Liver (tissue), 9 donors: ENCODE data around the gene MTCH1. TPM values are rescaled to one million over a fixed set of nuclear protein-coding genes. Genes with fewer than 3 reads are reported as not detected.
A peak's percentile ranks its signal among the peaks of the same experiment; 100 is the strongest.

Experiments
- DNase-seq: peaks from one replicate; pipeline ENCODE4 v3.0.0-alpha.2; 2017; ENCODE audit warnings: low spot score
- H3K27ac ChIP-seq, 2 donors: one replicate each; pipeline ENCODE4 v1.7.0; 2013; ENCODE audit warnings: inconsistent platforms in 2 of 2, low read length in 2 of 2, control low read depth in 1 of 2, low read depth in 1 of 2, mild to moderate bottlenecking in 1 of 2
- H3K27me3 ChIP-seq, 4 donors: one replicate each; pipeline versions ENCODE4 v1.6.1 to v1.7.0; 2013; ENCODE audit warnings: low read length in 3 of 4, inconsistent platforms in 1 of 4, mild to moderate bottlenecking in 1 of 4, moderate library complexity in 1 of 4; ENCODE audit not compliant: control insufficient read depth in 4 of 4, insufficient read depth in 4 of 4
- H3K36me3 ChIP-seq, 4 donors: one replicate each; pipeline versions ENCODE4 v1.6.1 to v1.7.0; 2013; ENCODE audit warnings: low read length in 3 of 4, mild to moderate bottlenecking in 3 of 4, low read depth in 1 of 4, moderate library complexity in 1 of 4; ENCODE audit not compliant: control insufficient read depth in 4 of 4, insufficient read depth in 3 of 4
- H3K4me1 ChIP-seq, 4 donors: one replicate each; pipeline versions ENCODE4 v1.6.1 to v1.7.0; 2013; ENCODE audit warnings: low read length in 3 of 4, mild to moderate bottlenecking in 3 of 4, moderate library complexity in 1 of 4; ENCODE audit not compliant: control insufficient read depth in 4 of 4, insufficient read depth in 4 of 4
- H3K4me3 ChIP-seq, 3 donors: one replicate each; pipeline versions ENCODE4 v1.6.1 to v1.7.0; 2013; ENCODE audit warnings: low read length in 3 of 3, control low read depth in 1 of 3, low read depth in 1 of 3, mild to moderate bottlenecking in 1 of 3
- H3K9ac ChIP-seq, 2 donors: one replicate each; pipeline ENCODE4 v1.7.0; 2013; ENCODE audit warnings: low read length in 2 of 2, mild to moderate bottlenecking in 2 of 2, moderate library complexity in 2 of 2, control low read depth in 1 of 2, low read depth in 1 of 2
- H3K9me3 ChIP-seq, 4 donors: one replicate each; pipeline versions ENCODE4 v1.6.1 to v1.7.0; 2013; ENCODE audit warnings: low read length in 3 of 4; ENCODE audit not compliant: control insufficient read depth in 4 of 4
- EGR1 ChIP-seq, 2 donors: IDR thresholded peaks; 2 replicates each; pipeline ENCODE4 v1.6.1; 2016 to 2018; ENCODE audit warnings: antibody characterized with exemption in 2 of 2, low read depth in 2 of 2
- FOXA1 ChIP-seq: IDR thresholded peaks from 2 replicates; pipeline ENCODE4 v1.6.1; 2016; ENCODE audit warnings: antibody characterized with exemption
- FOXA2 ChIP-seq: IDR thresholded peaks from 2 replicates; pipeline ENCODE4 v1.6.1; 2016; ENCODE audit warnings: antibody characterized with exemption
- GABPA ChIP-seq, 2 donors: IDR thresholded peaks in 1 of 2; conservative IDR thresholded peaks in 1 of 2; 2 replicates each; pipeline ENCODE4 v1.6.1; 2016; ENCODE audit warnings: antibody characterized with exemption in 2 of 2, mild to moderate bottlenecking in 1 of 2, moderate library complexity in 1 of 2
- HNF4A ChIP-seq, 2 donors: conservative IDR thresholded peaks; 2 replicates each; pipeline ENCODE4 v1.6.1; 2016; ENCODE audit warnings: antibody characterized with exemption in 2 of 2, mild to moderate bottlenecking in 2 of 2
- HNF4G ChIP-seq: IDR thresholded peaks from 2 replicates; pipeline ENCODE4 v1.6.1; 2016; ENCODE audit warnings: antibody characterized with exemption
- JUND ChIP-seq, 2 donors: IDR thresholded peaks; 2 replicates each; pipeline ENCODE4 v1.6.1; 2016; ENCODE audit warnings: antibody characterized with exemption in 2 of 2
- MAX ChIP-seq: IDR thresholded peaks from 2 replicates; pipeline ENCODE4 v1.6.1; 2016; ENCODE audit warnings: antibody characterized with exemption
- NR2F2 ChIP-seq: IDR thresholded peaks from 2 replicates; pipeline ENCODE4 v1.6.1; 2016; ENCODE audit warnings: antibody characterized with exemption
- RAD21 ChIP-seq, 2 donors: IDR thresholded peaks; 2 replicates each; pipeline ENCODE4 v1.6.1; 2016; ENCODE audit warnings: antibody characterized with exemption in 2 of 2, mild to moderate bottlenecking in 2 of 2
- RXRA ChIP-seq, 2 donors: IDR thresholded peaks; 2 replicates each; pipeline ENCODE4 v1.6.1; 2017 to 2018; ENCODE audit warnings: antibody characterized with exemption in 2 of 2, mild to moderate bottlenecking in 1 of 2
- SP1 ChIP-seq: IDR thresholded peaks from 2 replicates; pipeline ENCODE4 v1.6.1; 2018; ENCODE audit warnings: antibody characterized with exemption, mild to moderate bottlenecking
- TAF1 ChIP-seq: conservative IDR thresholded peaks from 2 replicates; pipeline ENCODE4 v1.6.1; 2016; ENCODE audit warnings: antibody characterized with exemption, mild to moderate bottlenecking
- YY1 ChIP-seq: IDR thresholded peaks from 2 replicates; pipeline ENCODE4 v1.6.1; 2016; ENCODE audit warnings: antibody characterized with exemption, mild to moderate bottlenecking
- WGBS: extraction: QIAGEN DNeasy Blood & Tissue Kit; methylation state at CpG from one replicate; pipeline ENCODE4 v1.1.7; 2013; 5-methylcytosine and 5-hydroxymethylcytosine counted together
- polyA plus RNA-seq, 2 donors: library from polyadenylated mRNA; stranded (reverse) in 1 of 2; unstranded in 1 of 2; fragments of 200-250 nt in 1 of 2; fragments of >200 nt in 1 of 2; fragmentation: Nextera tagmentation in 1 of 2; extraction: Ambion mirVana in 1 of 2; gene quantifications; one replicate each; pipeline versions ENCODE4 v1.2.1 to v1.2.3, GENCODE V29; 2013 to 2015
- total RNA-seq, 2 donors: library from RNA; depleted of rRNA; stranded (reverse); fragments of >200 nt; gene quantifications; one replicate each; pipeline ENCODE4 v1.2.3, GENCODE V29; 2014
- TF ChIP-seq, protein P1 (sequence below): IDR thresholded peaks from 2 replicates; pipeline ENCODE4 v1.6.1; 2016; ENCODE audit warnings: antibody characterized with exemption, mild to moderate bottlenecking
- TF ChIP-seq, protein P2 (sequence below): fragments of 150-350 bp; IDR thresholded peaks from 2 replicates; pipeline ENCODE4 v1.5.1; 2017; ENCODE audit warnings: improper control_type of control experiment, low read depth, low read length; ENCODE audit not compliant: missing input control
- TF ChIP-seq, protein P3 (sequence below): IDR thresholded peaks from 2 replicates; pipeline ENCODE4 v1.6.1; 2016; ENCODE audit warnings: antibody characterized with exemption
- TF ChIP-seq, protein P4 (sequence below): IDR thresholded peaks from 2 replicates; pipeline ENCODE4 v1.6.1; 2016; ENCODE audit warnings: antibody characterized with exemption
- donor health status: healthy.
- donor health status: healthy.
- donor health status: healthy.
- donor health status: healthy.
- donor health status: healthy.

Gene MTCH1
- total and polyA plus RNA-seq, 4 donors, result 61.5 to 79.6 (median 74.1) TPM

DNA sequence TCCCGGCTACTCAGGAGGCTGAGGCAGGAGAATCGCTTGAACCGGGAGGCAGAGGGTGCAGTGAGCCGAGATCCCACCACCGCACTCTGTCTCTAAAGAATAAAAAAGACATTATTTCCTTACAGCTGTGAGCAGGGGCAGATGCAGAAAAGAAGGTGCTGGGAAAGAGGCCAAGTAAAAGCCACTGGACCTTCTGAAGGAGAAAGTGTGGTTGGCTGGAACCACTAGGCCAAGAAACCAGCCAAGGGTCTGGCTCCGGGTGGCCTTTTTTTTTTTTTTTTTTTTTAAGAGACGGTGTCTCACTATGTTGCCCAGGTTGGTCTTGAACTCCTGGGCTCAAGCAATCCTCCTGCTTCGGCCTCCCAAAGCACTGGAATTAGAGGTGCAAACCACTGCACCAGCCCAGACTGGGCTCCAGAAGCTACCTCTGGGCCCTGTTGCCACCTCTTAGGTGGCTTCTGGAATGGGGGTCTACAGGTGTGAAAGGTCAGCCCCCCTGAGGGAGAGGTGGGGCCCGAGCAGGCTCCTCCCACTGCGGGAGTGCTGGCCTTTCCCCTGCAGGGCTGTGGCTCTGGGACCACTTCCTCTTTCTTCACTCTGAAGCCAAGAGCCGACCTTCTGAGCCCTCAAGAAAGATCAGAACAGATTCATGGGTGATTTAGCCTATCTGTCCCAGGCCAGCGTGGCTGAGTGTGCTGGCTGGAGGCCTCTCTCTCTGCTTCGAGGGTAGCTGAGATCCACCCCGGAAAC lies 19.2 kb upstream of the MTCH1 start, which contains the start of gene FGD2:
TSS of gene FGD2 (plus strand) at position 595 of the 750 bp plus-strand sequence. CDS start 163 bp downstream, outside the sequence.
- Histone ChIP-seq H3K4me1 (no peaks in the 10 kb centered on the region), H3K36me3 (no peaks in the 10 kb centered on the region), H3K27me3 (no peaks in the 10 kb centered on the region), H3K9ac (peak within 1 kb of the TSS in 1 of 2 donors; percentile 44), H3K27ac (peak within 1 kb of the TSS in 1 of 2 donors; percentile 25), H3K4me3 (peak within 1 kb of the TSS in 2 of 3 donors; percentile 12 to 33), H3K9me3 (no peaks in the 10 kb centered on the region)
- TF ChIP-seq TAF1 (no peak), RAD21 (IDR thresholded peaks at IDR 0.05) (no peak), FOXA2 (no peak), NR2F2 (no peak), JUND (IDR thresholded peaks at IDR 0.05) (no peak), EGR1 (IDR thresholded peaks at IDR 0.05; ENCODE audit: low read depth in 2 of 2) (no peak), FOXA1 (no peak), MAX (no peak), SP1 (no peak), HNF4G (no peak), RXRA (IDR thresholded peaks at IDR 0.05) (no peak), HNF4A (conservative IDR thresholded peaks at IDR 0.05) (no peak), GABPA (IDR thresholded peaks at IDR 0.05 in 1 of 2, conservative IDR thresholded peaks at IDR 0.05 in 1 of 2) (no peak), YY1 (no peak)
- TF ChIP-seq, protein P1, sequence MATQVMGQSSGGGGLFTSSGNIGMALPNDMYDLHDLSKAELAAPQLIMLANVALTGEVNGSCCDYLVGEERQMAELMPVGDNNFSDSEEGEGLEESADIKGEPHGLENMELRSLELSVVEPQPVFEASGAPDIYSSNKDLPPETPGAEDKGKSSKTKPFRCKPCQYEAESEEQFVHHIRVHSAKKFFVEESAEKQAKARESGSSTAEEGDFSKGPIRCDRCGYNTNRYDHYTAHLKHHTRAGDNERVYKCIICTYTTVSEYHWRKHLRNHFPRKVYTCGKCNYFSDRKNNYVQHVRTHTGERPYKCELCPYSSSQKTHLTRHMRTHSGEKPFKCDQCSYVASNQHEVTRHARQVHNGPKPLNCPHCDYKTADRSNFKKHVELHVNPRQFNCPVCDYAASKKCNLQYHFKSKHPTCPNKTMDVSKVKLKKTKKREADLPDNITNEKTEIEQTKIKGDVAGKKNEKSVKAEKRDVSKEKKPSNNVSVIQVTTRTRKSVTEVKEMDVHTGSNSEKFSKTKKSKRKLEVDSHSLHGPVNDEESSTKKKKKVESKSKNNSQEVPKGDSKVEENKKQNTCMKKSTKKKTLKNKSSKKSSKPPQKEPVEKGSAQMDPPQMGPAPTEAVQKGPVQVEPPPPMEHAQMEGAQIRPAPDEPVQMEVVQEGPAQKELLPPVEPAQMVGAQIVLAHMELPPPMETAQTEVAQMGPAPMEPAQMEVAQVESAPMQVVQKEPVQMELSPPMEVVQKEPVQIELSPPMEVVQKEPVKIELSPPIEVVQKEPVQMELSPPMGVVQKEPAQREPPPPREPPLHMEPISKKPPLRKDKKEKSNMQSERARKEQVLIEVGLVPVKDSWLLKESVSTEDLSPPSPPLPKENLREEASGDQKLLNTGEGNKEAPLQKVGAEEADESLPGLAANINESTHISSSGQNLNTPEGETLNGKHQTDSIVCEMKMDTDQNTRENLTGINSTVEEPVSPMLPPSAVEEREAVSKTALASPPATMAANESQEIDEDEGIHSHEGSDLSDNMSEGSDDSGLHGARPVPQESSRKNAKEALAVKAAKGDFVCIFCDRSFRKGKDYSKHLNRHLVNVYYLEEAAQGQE, result no peak
- TF ChIP-seq, protein P2, sequence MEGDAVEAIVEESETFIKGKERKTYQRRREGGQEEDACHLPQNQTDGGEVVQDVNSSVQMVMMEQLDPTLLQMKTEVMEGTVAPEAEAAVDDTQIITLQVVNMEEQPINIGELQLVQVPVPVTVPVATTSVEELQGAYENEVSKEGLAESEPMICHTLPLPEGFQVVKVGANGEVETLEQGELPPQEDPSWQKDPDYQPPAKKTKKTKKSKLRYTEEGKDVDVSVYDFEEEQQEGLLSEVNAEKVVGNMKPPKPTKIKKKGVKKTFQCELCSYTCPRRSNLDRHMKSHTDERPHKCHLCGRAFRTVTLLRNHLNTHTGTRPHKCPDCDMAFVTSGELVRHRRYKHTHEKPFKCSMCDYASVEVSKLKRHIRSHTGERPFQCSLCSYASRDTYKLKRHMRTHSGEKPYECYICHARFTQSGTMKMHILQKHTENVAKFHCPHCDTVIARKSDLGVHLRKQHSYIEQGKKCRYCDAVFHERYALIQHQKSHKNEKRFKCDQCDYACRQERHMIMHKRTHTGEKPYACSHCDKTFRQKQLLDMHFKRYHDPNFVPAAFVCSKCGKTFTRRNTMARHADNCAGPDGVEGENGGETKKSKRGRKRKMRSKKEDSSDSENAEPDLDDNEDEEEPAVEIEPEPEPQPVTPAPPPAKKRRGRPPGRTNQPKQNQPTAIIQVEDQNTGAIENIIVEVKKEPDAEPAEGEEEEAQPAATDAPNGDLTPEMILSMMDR, result no peak
- TF ChIP-seq, protein P3, sequence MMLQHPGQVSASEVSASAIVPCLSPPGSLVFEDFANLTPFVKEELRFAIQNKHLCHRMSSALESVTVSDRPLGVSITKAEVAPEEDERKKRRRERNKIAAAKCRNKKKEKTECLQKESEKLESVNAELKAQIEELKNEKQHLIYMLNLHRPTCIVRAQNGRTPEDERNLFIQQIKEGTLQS, result no peak
- TF ChIP-seq, protein P4, sequence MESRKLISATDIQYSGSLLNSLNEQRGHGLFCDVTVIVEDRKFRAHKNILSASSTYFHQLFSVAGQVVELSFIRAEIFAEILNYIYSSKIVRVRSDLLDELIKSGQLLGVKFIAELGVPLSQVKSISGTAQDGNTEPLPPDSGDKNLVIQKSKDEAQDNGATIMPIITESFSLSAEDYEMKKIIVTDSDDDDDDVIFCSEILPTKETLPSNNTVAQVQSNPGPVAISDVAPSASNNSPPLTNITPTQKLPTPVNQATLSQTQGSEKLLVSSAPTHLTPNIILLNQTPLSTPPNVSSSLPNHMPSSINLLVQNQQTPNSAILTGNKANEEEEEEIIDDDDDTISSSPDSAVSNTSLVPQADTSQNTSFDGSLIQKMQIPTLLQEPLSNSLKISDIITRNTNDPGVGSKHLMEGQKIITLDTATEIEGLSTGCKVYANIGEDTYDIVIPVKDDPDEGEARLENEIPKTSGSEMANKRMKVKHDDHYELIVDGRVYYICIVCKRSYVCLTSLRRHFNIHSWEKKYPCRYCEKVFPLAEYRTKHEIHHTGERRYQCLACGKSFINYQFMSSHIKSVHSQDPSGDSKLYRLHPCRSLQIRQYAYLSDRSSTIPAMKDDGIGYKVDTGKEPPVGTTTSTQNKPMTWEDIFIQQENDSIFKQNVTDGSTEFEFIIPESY, result no peak
- DNase-seq, result no peak
- 84% methylated on average over 14 of the region's 14 CpGs for WGBS
